Suprapubic skin (tissue), 4 donors: ENCODE measurements around the gene KRTAP3-2.
"Not testable (repeated sequence)": the region's sequence is repeated elsewhere in the genome, so short reads cannot be mapped to it uniquely, and the experiment has no call there.

Source experiments
- CTCF ChIP-seq, 2 donors: fragments of 200-600 bp in 1 of 2; fragments of 450-650 bp in 1 of 2; sonication (generic) in 1 of 2; IDR thresholded peaks; one replicate each; pipeline ENCODE4 v1.5.1; 2016 to 2019; ENCODE audit warnings: antibody characterized with exemption in 2 of 2, mild to moderate bottlenecking in 1 of 2, moderate library complexity in 1 of 2
- EP300 ChIP-seq: sonication (generic); formaldehyde crosslinking; IDR thresholded peaks from one replicate; pipeline ENCODE4 v1.6.1; 2017; ENCODE audit warnings: antibody characterized with exemption
- POLR2A ChIP-seq, 2 donors: fragments of 450-650 bp; IDR thresholded peaks; one replicate each; pipeline ENCODE4 v1.6.1; 2017; ENCODE audit warnings: antibody characterized with exemption in 2 of 2, mild to moderate bottlenecking in 2 of 2, moderate library complexity in 2 of 2
- POLR2AphosphoS5 ChIP-seq, 3 donors: sonication (generic); formaldehyde crosslinking; IDR thresholded peaks; one replicate each; pipeline ENCODE4 v1.6.1; 2017; ENCODE audit warnings: antibody characterized with exemption in 3 of 3

DNA sequence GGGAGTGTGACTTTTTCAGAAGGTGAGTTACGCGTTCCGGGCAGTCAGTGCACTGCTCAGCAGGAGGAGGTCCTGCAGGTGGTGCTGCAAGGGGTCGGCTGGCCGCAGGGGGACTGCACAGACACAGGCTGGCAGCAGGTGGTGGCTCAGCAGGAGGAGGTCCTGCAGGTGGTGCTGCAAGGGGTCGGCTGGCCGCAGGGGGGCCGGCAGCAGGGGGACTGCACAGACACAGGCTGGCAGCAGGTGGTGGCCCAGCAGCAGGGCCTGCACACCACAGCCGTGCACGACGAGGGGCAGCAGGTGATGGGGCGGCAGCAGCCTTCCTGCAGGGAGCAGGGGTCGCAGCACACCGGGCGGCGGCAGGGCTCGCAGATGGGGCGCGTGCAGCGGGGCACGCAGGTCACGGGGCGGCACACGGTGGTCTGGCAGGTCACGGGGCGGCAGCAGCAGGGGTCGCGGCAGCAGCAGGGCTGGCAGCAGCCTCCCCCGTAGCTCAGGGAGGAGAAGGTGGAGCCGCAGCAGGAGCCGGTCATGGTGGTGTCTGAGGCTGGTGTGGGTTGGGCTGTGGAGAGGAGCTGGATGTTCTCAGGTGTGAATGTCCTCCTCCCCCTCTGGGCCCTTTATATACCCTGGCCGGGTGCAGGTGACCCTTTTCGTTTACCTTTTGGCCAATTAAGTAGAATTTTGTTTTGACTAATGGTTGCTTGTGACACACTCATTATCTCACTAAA lies 47.2 kb upstream of the KRTAP3-2 start, which contains the start of gene KRTAP2-1:
- TF ChIP-seq POLR2AphosphoS5 (IDR thresholded peaks at IDR 0.05); CTCF (IDR thresholded peaks at IDR 0.05); EP300; POLR2A (IDR thresholded peaks at IDR 0.05): not testable (repeated sequence)
